RWPE2 (cell line): ENCODE measurements around the gene RTN4.

ENCODE experiments used
- ATAC-seq: fragments of 200-7000 bp; cut with Tn5 transposase; 3 replicates; pipeline ENCODE4 v1.9.1; 2021; ENCODE audit warnings: low read depth
- DNase-seq: peaks from one replicate; pipeline ENCODE4 v3.0.0-alpha.2; 2020; ENCODE audit warnings: low spot score
- H3K27ac ChIP-seq: fragments of 450-650 bp; 2 replicates; pipeline ENCODE4 v1.5.1; 2017; ENCODE audit warnings: mild to moderate bottlenecking; ENCODE audit not compliant: poor library complexity, severe bottlenecking
- H3K27me3 ChIP-seq: fragments of 250-450 bp; sonication (Bioruptor Pico); 2 replicates; pipeline ENCODE4 v1.5.1; 2021; ENCODE audit warnings: mild to moderate bottlenecking, moderate library complexity; ENCODE audit not compliant: insufficient read depth, poor library complexity, severe bottlenecking
- H3K36me3 ChIP-seq: fragments of 250-450 bp; sonication (Bioruptor Pico); 2 replicates; pipeline ENCODE4 v1.5.1; 2020; ENCODE audit warnings: low read depth, mild to moderate bottlenecking, moderate library complexity
- H3K4me1 ChIP-seq: fragments of 250-450 bp; sonication (Bioruptor Pico); 2 replicates; pipeline ENCODE4 v1.5.1; 2021; ENCODE audit warnings: mild to moderate bottlenecking, moderate library complexity; ENCODE audit not compliant: insufficient read depth, poor library complexity, severe bottlenecking
- H3K4me3 ChIP-seq: fragments of 250-450 bp; sonication (Bioruptor Pico); 2 replicates; pipeline ENCODE4 v1.5.1; 2021; ENCODE audit warnings: mild to moderate bottlenecking, moderate library complexity; ENCODE audit not compliant: severe bottlenecking
- H3K9me3 ChIP-seq: fragments of 250-450 bp; sonication (Bioruptor Pico); 2 replicates; pipeline ENCODE4 v1.5.1; 2021; ENCODE audit warnings: mild to moderate bottlenecking, moderate library complexity; ENCODE audit not compliant: severe bottlenecking
- TF ChIP-seq, protein P1 (sequence below): fragments of 450-650 bp; IDR thresholded peaks from one replicate; pipeline ENCODE4 v1.5.1; 2017; ENCODE audit warnings: mild to moderate bottlenecking, moderate library complexity; ENCODE audit not compliant: poor library complexity, severe bottlenecking

The RTN4 gene

DNA sequence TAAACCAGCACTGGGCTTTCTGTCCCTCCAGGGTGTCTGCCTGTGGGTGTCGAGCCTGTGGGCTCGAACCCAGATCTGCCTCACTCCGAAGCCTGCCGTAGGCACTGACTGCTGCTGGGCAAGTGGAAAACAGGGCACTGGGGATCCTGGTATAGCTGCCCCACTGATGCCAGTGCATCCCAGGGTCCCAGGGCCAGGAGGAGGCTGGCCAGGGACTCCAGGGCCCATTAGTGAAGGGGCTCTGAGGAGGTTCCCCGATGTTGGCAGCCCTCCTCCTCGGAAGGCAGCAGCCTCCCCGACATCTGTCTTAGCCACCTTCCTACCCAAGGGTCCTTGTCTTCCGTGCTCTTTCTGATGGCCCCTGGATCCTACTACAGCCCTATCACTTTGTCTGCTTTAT, 96.1 kb downstream of the RTN4 start:
- no peak overlapping the region for H3K27ac ChIP-seq
- H3K36me3 ChIP-seq: no peaks in the 10 kb centered on the region
- TF ChIP-seq, protein P1, sequence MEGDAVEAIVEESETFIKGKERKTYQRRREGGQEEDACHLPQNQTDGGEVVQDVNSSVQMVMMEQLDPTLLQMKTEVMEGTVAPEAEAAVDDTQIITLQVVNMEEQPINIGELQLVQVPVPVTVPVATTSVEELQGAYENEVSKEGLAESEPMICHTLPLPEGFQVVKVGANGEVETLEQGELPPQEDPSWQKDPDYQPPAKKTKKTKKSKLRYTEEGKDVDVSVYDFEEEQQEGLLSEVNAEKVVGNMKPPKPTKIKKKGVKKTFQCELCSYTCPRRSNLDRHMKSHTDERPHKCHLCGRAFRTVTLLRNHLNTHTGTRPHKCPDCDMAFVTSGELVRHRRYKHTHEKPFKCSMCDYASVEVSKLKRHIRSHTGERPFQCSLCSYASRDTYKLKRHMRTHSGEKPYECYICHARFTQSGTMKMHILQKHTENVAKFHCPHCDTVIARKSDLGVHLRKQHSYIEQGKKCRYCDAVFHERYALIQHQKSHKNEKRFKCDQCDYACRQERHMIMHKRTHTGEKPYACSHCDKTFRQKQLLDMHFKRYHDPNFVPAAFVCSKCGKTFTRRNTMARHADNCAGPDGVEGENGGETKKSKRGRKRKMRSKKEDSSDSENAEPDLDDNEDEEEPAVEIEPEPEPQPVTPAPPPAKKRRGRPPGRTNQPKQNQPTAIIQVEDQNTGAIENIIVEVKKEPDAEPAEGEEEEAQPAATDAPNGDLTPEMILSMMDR: no peak
- ATAC-seq (no peak), DNase-seq (no peak)
- no peaks in the 10 kb centered on the region for H3K27me3 ChIP-seq
- H3K4me3 ChIP-seq: no peak overlapping the region
- peaks cover 11% of the 10 kb centered on the region for H3K4me1 ChIP-seq
- H3K9me3 ChIP-seq: no peaks in the 10 kb centered on the region

DNA sequence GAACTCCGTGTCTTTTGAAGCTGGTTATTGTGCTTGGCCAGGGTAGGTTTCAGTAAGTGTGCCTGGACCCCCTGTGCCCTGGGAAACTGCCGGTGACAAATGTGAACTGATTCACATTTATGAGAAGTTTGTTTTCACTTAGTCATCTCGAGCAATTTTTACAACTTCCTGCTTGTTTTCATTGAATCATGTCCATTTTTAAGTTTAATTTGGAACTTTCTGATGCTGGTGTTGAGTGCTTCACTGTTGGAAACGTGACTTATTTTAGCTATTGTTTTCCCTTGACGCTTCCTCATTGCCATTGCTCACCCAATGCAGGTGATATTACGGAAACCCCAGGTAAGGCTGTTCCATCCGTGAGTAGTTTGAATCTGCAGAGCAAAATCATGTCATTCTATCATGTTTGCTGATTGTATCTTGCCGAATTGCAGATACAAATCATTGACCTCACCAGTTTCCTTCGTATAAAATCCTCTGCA, 97.2 kb downstream of the RTN4 start:
- ATAC-seq: peak; percentile 60
- H3K4me3 ChIP-seq: no peak overlapping the region
- H3K4me1 ChIP-seq: peaks cover 11% of the 10 kb centered on the region

DNA sequence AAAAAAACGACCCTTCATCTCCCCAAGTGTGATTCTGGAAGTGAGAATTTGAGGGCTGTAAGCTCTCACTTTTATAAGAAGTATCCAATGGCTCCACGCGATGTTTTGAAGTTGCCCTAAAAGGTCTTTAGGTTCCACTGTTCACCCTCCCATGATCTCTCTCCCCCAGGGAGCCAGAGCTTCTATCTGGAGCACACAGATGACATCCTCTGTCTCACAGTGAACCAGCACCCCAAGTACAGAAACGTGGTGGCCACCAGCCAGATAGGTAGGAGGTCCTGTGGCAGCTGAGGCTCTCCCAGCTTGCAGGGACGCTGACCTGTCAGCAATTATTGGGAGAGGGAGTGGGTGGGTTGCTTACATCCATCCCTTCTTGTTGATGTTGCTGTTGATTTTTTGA, 97.8 kb downstream of the RTN4 start:
- ATAC-seq (no peak), DNase-seq (no peak)
- Histone ChIP-seq H3K27ac (peak overlapping the region; percentile 20), H3K4me1 (peaks cover 11% of the 10 kb centered on the region), H3K36me3 (no peaks in the 10 kb centered on the region), H3K4me3 (no peak overlapping the region), H3K9me3 (no peaks in the 10 kb centered on the region), H3K27me3 (no peaks in the 10 kb centered on the region)
- TF ChIP-seq, protein P1: no peak

More for the DNA sequence above, 97.2 kb downstream of the RTN4 start:
- no peaks in the 10 kb centered on the region for H3K36me3 ChIP-seq
- TF ChIP-seq, protein P1: no peak
- H3K27ac ChIP-seq: peak overlapping the region; percentile 20
- H3K27me3 ChIP-seq: no peaks in the 10 kb centered on the region
- DNase-seq: no peak
- no peaks in the 10 kb centered on the region for H3K9me3 ChIP-seq

DNA sequence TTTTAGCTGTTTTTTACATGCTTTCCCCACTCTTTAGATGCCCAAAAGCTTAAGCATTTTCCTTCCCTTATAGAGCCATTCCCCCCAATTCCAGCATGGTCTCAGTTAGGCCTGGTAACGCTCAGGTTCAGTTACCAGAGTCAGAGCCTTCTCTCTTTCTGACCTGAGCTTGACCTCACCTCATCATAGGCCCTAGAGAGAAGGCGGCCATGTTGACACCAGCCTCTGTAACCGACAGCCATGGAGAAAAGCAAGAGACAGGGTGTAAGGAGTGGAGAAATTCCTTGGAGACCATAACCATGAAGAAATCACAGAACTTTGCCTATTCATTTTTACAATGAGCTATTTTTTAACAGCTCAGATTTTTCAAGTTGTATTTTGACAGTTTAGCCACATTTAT, 99.4 kb downstream of the RTN4 start:
- TF ChIP-seq, protein P1: no peak
- Histone ChIP-seq H3K27ac (no peak overlapping the region), H3K4me3 (no peak overlapping the region), H3K4me1 (peaks cover 11% of the 10 kb centered on the region), H3K9me3 (no peaks in the 10 kb centered on the region), H3K27me3 (no peaks in the 10 kb centered on the region), H3K36me3 (no peaks in the 10 kb centered on the region)
- no peak for ATAC-seq
- DNase-seq: no peak

DNA sequence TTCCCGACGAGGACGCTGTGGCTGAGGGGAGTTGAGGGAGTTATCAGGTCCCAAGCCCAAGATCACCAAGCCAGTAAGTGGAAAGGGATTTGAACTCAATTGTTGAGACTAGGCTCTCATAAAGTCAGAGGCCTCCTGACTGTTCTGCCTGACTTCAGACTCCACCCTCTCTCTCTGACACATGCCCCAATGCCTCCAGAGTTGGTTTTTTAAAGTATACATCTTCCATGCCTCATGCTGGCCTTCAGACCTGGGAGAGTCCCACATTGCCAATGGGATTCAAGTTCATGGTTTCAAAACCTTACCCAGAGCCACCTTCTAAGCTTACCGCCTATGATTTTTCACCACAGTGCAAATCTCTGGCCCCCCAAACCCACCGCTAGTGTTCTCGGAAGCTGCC, 100.8 kb downstream of the RTN4 start:
- ATAC-seq: no peak
- H3K36me3 ChIP-seq: no peaks in the 10 kb centered on the region

More for the DNA sequence above, 100.8 kb downstream of the RTN4 start:
- Histone ChIP-seq H3K4me1 (peaks cover 11% of the 10 kb centered on the region), H3K27ac (no peak overlapping the region), H3K4me3 (no peak overlapping the region), H3K27me3 (no peaks in the 10 kb centered on the region), H3K9me3 (no peaks in the 10 kb centered on the region)
- no peak for DNase-seq
- TF ChIP-seq, protein P1: no peak
